HG02852 (cell line): ENCODE data around the gene HOXD9.

Source experiments
- ATAC-seq: cut with Tn5 transposase; IDR thresholded peaks from one replicate; pipeline ENCODE4 v1.9.1; 2021; ENCODE audit warnings: mild to moderate bottlenecking, moderate library complexity; ENCODE audit not compliant: unreplicated experiment

HOXD9 gene

GRCh38 chr2:176110415-176111308, 11.9 kb upstream of the HOXD9 start:
- no peak for ATAC-seq

- ATAC-seq, result no peak
Observed at GRCh38 chr2:176111309-176111663, 11.2 kb upstream of the HOXD9 start.

GRCh38 chr2:176111846-176112374, 10.6 kb upstream of the HOXD9 start:
- no peak for ATAC-seq

- no peak for ATAC-seq
Observed at GRCh38 chr2:176112375-176113302, 9.9 kb upstream of the HOXD9 start.

GRCh38 chr2:176114120-176114929, 8.2 kb upstream of the HOXD9 start:
- ATAC-seq, result no peak

- no peak for ATAC-seq
Observed at GRCh38 chr2:176114930-176115625, 7.4 kb upstream of the HOXD9 start.

- ATAC-seq, result no peak
Observed at GRCh38 chr2:176115883-176116813, 6.4 kb upstream of the HOXD9 start, which contains the start of gene HOXD10. Gene HOXD10 (plus strand): TSS chr2:176116778. CDS start chr2:176116834, 56 bp downstream.

GRCh38 chr2:176117162-176117822, 5.2 kb upstream of the HOXD9 start:
- ATAC-seq, result no peak

GRCh38 chr2:176117823-176118371, 4.6 kb upstream of the HOXD9 start:
- ATAC-seq, result no peak

- no peak for ATAC-seq
Observed at GRCh38 chr2:176118601-176119339, 3.7 kb upstream of the HOXD9 start.

- no peak for ATAC-seq
Observed at GRCh38 chr2:176120364-176121189, 1.9 kb upstream of the HOXD9 start.

GRCh38 chr2:176121190-176122051, 1.1 kb upstream of the HOXD9 start:
- ATAC-seq, result no peak

- no peak for ATAC-seq
Observed at GRCh38 chr2:176122052-176122682, 352 bp upstream of the HOXD9 start.

- no peak for ATAC-seq
Observed at GRCh38 chr2:176123411-176124109, 1.0 kb downstream of the HOXD9 start.
